ENCODE data around the gene IGSF21.

DNA sequence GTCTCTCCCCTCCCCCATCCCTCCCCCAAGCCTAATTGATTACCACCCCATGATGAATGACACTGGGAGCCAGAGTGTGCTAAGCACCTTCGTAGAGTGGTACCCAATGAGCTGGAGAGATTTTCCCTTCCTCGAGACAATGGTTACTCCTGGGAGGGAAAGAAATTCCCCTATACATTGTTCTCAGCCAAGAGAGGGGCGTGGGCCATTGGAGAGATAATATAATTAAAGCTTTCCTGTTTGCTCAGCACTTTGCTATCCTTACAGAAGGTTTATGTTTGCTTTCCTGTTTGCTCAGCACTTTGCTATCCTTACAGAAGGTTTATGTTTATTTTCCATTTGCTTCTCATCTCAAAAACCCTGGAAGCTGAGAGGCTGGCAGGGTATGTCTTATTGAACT lies 247.0 kb downstream of the IGSF21 start:
- no peak for TF ChIP-seq POLR2A (IDR thresholded peaks at IDR 0.05)
- no peak for TF ChIP-seq POLR2AphosphoS5 (IDR thresholded peaks at IDR 0.05)
- no peak for TF ChIP-seq CTCF (IDR thresholded peaks at IDR 0.05)

All from gastroesophageal sphincter (tissue), 3 donors.